Left renal cortex interstitium (tissue), 4 donors: ENCODE measurements around the gene MYO1B. TPM values are rescaled to one million over a fixed set of nuclear protein-coding genes. Genes with fewer than 3 reads are reported as not detected.
A peak's percentile ranks its signal among the peaks of the same experiment; 100 is the strongest.

Source experiments
- DNase-seq, 4 donors: peaks; one replicate each; pipeline ENCODE4 v3.0.0-alpha.2; 2013; ENCODE audit warnings: low read depth in 4 of 4, low spot score in 2 of 4, missing footprints in 1 of 4
- polyA plus RNA-seq, 4 donors: library from polyadenylated mRNA; unstranded; fragments of 120-200 nt; gene quantifications; one replicate each; pipeline ENCODE4 v1.2.1, GENCODE V29; 2013; ENCODE audit not compliant: insufficient read length in 4 of 4

The MYO1B gene
- polyA plus RNA-seq, 4 donors, result 94.8 to 116 (median 112) TPM

DNA sequence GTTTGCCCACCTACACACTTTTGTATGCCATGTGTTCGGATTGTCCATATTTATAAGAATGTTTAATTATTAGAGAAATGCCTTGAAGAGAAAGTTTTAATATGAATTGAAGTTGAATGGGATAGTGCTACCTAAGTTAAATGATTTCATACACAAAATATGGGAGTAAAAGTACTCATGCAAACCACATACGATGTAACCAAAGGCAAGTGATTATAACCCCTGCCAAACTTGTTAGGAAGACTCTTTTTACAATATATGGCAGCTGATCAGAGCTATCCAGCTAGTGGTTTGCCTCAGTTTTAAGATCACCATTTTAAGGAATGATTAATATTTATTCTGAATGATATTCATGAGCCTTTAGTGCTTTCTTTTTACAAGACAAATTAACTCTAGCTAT lies 106.7 kb downstream of the MYO1B start:
- DNase-seq, result no peak

DNA sequence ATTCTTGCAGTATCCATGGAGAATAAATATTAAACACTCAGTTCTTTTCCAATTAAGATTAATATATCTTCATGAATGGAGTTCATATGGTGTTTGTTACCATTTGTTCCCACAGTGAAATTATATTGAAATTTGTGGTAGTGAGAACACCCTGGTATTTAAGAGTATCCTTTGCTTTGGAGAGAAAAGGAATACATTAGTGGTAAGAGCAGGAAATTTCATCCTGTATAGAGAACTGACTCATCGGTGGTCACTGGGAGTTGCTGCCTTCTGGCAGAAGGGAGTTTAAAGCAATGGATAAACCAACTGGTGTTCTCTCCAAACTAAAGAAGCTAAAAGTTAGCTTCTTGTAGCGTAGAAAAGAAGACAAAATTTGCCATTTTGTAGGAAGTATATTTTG lies 107.3 kb downstream of the MYO1B start:
- no peak for DNase-seq

DNA sequence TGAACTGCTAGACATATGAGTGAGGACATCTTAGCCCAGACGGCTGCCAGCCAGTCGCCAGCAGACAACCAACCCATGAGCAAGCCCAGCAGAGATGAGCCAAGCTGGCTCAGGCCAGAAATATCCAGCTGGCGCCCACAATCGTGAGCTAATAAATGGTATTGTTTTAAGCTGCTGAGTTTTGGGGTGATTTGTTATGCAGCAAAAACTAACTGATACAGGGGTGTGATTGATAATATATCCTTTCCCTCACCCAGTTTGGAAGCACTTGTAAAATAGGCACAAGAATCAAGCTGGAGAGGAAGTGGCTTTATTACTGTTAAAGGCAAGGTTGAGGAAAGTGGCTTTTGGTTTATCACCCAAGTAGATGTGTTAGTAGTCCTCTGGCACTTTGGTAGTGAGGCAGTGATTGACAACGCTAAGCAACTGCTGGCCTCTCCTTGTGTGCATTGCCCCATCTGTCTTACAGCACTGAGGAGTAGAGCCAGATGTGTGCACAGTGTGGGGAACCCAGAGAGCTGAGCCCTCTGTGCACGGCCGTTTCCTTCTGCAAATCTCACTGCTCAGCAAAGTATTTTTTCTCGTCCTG lies 110.1 kb downstream of the MYO1B start:
- no peak for DNase-seq

DNA sequence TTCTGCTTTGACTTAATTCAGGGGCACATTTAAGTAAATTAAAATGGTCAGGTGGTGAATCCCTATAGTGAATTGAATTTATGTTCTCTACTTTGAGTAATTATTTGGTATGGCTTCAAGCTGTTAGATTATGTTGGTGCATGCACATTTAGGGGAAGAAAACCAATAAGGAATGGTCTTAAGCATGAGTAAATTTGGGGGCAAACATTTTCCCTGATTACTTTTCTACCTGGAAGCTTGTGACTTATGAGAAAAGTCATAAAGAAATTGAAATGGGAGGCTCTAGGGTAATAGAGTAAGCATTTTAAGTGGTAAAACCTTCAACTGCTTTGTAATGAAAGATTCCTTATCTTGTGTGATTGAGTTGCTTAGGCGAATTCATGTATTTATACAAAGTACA lies 112.5 kb downstream of the MYO1B start:
- DNase-seq, result no peak

DNA sequence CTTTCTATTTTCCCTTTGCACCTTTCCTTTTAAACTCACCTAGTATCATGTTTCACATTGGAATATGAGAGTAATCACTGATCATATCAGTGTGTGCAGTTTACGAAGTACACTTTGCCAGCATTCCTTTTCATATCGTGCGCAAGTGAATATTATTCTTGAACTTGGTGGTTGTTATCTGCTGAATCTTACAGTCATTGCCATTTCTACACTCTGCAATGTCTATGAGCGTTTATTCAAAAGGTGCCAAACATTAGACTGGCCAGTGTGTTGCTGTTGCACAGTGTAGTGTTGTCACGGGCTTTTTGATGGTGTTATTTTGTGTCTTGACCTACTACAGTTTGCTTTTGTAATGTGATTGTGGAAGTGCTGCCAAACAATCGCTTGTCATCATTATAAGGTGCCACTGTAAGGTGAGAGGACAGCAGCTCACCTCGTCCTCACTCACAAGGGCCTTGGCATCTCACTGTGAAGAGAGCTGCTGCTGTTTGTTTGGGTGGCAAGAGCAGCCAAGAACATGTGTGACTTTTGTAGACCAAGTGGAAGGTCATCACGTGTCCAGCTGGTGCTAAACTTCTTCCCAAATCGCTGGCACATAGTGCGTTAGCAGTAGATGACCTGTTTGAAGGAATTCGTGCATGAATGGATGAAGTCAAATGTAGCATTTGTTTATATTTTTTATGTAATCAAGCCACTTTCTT lies 113.3 kb downstream of the MYO1B start:
- DNase-seq, result no peak

DNA sequence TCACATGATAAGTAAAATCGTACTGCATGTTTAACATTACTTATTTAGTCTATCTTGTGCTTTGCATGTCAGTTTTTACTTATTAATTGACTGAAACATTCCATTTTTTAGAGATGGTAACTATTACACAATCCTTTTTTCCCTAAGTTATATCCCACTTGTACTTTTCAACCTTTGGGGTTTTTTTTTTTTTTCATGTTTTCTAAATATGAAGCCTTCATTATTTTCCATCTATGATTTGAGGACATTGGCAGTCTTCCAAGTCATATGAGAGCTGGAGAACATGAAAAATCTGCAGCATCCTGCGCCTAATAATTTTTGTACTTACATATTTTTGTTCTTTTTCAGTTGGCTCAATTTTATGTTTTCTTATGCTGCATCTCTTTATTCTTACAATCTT lies 113.9 kb downstream of the MYO1B start:
- no peak for DNase-seq

DNA sequence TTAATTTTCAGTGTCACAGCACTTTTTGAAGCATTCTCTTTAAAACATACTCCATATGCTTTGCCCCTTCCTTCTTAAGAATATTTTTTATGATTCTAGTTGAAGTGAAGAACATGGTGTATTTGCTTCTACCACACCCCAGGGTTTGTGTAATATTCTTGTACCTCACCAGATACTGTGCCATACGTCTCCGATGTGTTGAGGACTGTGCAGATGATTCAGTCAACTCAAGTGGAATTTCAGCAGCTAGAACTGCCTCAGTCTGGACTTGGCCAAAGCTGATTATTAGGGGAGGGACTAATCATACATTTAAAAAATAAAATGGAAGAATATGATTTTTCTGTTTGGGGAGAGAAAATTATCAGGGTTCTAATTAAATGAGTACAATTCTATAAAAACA lies 115.7 kb downstream of the MYO1B start:
- no peak for DNase-seq

DNA sequence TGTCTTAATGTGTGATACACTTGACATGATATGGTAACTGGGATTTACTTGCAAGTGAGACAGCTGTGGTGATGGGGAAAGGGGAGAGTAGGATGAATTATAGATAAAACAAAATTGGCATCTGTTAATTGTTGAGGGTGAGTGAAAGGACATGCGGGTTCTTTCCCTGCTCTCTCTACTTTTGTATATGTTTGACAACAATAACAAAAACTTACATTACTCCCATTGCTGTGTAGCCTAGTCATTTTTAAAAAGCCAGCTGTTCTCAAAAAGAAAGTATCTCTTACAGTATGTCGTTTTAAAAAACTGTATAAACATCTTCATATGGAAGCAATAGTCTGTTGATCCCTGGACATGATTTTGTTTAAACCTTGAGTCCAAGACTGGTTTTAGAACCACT lies 117.6 kb downstream of the MYO1B start:
- no peak for DNase-seq

DNA sequence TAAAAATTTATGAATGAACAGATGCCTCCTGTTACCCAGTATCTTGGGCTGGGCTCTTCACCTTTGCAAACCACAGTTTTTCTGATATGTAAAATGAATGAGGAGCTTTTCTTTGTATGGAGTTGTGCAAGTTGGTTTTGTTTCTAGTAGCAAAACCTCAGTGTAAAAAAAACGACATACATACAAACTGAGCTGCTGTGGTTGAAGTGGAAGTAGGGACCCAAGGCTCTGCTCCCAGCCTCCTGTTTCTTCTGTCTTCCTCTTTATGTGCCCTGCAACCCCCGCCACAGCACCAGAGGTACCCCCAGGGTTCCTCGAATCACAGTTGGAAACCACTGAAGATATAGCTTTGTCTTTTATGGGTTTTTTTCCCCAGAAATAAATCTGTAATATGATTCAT lies 118.1 kb downstream of the MYO1B start:
- DNase-seq, result no peak

DNA sequence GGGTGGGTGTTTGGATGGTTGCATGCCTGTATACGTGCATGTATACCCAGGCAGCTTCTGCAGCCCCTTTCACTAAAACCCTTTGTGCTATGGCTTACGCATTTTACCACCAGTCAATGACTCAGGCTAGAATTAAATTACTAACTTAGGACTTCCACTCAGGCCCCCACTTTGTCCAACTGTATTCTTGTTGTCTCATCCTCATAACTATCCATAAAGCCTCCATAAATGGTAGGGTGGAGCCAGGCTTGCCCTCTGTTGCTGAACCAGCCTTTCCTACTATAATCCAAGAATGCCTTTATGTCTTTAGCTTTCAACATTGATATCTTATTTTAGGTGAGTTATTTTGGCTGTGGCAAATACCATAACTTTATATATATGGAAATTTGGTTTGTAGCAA lies 119.9 kb downstream of the MYO1B start:
- no peak for DNase-seq

DNA sequence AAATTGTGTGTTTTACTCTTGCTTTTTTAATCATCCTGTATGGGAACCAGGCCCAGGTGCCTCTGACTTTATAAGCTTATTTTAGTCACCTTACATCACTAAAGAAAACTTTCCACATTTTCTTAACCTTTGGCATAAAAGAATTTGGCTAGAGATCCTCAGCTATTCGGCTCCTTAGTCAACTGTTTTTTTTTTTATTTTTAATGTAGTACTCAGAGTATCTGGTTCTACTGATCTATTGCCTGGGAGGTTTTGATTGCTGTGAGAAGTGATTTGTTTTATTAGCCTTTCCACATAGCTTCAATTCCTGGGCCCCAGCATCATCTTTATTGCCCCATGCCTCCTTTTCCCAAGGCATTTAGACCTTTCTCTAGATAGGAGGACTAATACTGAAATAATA lies 121.0 kb downstream of the MYO1B start:
- no peak for DNase-seq

DNA sequence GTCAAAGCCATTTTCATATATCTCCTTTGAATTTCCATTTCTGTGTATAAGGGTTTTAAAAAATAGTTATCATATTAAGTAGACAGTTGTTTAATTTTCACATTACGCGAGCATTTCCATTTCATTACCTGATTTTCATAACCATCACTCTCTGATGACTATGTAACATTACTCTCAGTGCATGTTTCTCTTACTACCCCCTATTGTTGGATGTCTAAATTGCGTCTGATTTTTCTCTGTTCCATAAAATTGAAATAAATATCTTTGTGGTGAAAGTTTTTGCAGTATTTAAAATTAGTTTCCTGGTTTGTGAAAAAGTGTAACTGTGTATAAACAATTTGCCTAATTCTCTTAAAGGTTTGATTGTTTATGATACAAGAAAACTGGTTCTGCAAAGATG lies 123.8 kb downstream of the MYO1B start:
- no peak for DNase-seq

DNA sequence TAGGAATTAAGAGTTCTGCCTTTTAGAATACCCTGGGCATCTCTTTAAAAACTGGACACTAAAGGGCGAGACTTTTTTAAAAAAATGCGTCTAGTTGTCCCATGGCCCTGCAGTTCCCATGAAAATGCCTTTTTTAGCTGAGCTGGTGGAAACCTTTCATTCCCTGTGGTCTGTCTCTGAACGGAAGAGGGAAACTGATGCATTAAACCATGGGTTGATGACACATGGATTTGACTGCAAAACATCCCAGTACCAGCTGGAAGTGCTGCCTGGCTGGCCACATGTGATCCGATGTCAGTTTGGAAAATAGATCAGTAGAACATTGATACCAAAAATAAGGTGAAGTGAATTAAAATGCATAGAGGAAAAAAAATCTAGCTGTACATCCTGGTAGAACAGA lies 129.2 kb downstream of the MYO1B start:
- no peak for DNase-seq

DNA sequence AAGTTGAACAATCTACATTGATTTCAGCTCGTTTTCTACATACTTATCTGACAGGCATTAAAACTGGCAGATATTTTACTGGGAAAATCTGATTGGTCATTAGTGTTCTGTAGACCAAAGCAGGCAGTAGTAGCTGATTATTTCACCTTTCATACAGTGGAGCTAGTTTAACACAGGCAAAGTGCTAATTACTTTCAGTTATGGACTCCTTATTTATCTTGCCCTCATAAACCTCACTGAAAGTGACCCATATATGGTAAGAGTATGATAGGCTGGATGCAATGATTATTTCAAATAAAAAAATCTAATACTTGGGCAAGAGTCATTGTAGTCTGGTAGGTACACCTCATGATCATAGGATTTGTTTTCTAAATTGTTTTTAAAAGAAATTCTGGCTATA lies 129.7 kb downstream of the MYO1B start:
- DNase-seq, result no peak

DNA sequence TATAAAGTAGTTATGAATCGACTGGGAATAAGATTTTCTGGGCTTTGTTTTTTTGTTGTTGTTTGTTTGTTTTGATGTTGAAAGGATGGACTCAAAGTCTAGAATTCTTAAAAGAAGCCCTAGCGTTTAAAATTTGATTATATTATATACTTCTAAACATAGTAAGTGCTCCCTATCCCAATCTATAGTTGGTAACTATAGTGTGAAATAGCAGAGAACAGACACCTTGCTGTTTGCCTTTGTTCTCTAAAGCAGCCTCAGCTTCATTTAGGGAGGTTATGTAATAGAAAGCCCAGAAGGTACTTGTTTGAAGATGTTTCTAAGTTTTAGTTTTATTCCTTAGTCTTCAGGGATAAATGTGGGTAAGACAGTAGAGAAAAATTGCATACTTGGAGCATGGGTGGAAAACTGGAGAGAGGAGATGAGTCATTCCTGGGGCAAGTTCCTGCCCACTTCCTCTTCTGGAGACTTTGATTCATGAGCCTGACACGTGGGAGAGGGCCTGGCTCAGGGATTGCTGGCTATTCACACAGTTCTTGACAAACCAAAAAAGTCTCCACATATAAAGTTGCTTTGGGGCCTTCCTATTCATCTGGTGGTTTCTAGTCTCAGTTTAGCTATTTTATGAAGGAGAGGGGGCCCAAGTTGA lies 131.9 kb downstream of the MYO1B start:
- DNase-seq, result peak; percentile 26 to 43 (median 34)

DNA sequence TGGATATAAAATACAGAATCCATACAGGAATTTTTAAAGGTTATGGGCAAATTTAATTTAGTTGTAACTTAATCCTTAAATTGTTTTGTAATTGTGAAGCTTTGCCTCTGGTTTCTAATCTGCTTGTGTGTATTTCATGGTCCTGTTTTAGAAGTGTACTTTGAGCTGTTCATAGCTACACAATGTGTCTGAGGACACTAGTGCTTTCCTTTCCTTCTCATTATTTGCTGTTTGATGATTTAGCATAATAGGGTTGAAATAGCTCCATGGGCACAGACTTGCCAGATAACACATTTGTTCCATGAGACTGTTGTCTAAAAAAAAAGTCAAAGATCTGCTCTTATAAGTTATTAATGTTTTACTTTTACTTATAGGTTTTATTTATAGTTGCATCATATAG lies 134.2 kb downstream of the MYO1B start:
- DNase-seq, result no peak

DNA sequence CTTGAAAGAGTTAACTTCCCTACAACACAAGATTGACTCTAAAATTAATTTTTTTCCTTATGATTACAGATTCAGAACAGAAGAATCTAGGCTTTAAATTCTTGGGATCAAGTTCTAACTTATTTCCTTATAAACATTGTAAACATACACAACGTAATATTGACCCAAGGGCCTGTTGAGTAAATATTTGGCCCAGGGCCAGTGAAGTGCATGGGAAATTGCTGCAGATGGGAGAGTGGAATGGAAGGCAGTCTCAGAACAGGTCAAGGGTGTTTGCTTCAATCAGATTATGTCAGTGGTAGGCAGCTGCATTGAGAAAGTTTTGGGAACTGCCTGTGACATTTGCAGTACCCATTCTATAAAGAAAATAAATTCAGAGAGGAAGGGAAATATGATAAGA lies 137.6 kb downstream of the MYO1B start:
- no peak for DNase-seq

DNA sequence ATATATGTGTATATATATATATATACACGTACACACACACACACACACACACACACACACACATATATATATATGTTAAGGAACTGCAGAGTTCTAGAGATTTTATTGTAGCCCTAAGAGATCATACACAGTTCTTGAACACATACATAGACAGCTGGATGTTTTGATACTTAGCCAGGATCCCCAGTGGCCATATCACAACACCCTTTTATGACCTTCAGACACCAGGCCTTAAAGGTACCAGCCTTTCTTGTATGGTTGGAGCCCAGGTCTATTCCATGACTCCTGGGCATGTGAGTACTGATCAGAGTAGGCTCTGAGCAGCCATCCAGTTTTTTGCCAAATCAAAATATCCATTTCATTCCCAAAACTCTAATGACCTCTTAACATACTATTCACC lies 138.3 kb downstream of the MYO1B start:
- DNase-seq, result no peak

DNA sequence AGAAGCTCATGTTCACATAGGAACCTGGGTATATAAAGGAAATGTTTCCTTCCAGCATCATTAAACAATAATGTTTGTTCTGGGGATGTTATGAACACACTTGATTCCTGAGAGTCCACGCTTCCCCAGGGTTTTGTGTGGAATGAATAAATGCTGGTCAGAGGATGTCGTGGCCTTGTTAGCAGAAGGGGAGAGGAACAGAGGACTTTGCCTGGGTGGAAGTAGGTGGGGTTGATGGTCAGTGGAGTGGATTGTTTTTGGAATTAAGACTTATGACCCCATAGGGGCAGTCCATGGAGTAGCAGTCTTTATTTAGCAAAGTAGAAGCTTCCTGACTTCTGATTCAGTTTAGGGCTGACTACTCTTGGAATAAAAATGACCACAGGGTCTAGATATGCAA lies 139.6 kb downstream of the MYO1B start:
- DNase-seq, result no peak

DNA sequence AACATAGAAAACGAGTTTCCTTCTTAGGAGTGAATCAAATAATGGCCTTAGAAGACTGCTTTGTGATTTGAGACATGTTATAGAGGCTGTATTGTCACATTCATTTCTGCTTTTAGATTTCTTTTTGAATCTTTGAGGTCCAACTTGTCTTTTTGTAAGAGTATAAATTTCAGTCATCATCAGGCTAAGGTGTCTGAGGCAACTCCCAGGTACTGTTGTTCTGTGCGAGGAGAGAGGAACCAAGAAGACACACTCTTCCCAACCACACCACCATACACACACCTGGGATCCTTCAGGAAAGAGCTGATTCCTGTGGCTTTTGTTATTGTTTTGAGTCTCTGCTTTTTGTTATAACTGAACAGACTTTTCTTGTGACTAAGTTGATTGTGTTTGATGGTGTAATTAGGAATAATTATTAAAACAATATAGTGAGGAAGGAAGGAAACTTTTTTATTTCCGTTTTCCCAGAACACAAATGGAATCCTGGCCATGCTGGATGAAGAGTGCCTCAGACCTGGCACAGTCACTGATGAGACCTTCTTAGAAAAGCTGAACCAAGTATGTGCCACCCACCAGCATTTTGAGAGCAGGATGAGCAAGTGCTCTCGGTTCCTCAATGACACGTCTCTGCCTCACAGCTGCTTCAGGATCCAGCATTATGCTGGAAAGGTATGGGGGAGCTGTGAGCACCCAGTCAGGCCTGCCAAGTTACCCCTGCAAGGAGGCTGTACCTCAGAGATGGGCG lies 140.4 kb downstream of the MYO1B start:
- no peak for DNase-seq

DNA sequence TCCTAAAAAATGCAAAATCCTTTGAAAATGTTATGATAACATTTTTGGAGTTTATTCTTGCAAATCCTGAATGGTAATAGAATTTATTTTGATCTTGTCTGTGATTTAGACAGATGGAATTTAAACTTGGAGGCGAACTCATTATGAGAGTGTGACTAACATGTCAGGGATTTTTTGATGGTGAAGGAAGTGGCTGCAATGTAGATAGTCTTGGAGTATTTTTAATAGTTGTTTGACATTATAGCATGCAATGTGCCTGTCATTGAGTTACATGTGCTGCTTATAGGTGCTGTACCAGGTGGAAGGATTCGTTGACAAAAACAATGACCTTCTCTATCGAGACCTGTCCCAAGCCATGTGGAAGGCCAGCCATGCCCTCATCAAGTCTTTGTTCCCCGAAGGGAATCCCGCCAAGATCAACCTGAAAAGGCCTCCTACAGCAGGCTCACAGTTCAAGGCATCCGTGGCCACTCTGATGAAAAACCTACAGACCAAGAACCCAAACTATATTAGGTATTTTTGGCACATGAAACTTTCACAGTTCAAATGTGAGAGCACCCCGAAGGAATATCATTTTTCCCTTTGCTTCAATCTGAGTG lies 141.8 kb downstream of the MYO1B start:
- no peak for DNase-seq
